HL-60 (cell line): ENCODE measurements around the gene DENND1A.

Source experiments
- DNase-seq, 2 experiments: peaks; one replicate each; pipeline ENCODE4 v3.0.0-alpha.2; 2010 to 2020; ENCODE audit warnings: low read depth in 1 of 2, low spot score in 1 of 2
- H3K27ac ChIP-seq: fragments of 250-450 bp; sonication (Bioruptor Pico); replicated peaks from 2 replicates; pipeline ENCODE4 v1.5.1; 2020; ENCODE audit warnings: mild to moderate bottlenecking, moderate library complexity
- H3K27me3 ChIP-seq: fragments of 250-450 bp; sonication (Bioruptor Pico); 2 replicates; pipeline ENCODE4 v1.5.1; 2021; ENCODE audit warnings: mild to moderate bottlenecking, moderate library complexity; ENCODE audit not compliant: insufficient read depth, poor library complexity, severe bottlenecking
- H3K4me3 ChIP-seq: replicated peaks from 2 replicates; pipeline ENCODE4 v1.5.1; 2011; ENCODE audit warnings: mild to moderate bottlenecking, control low read depth, low read length; ENCODE audit not compliant: insufficient read depth
- CTCF ChIP-seq: IDR thresholded peaks from one replicate; pipeline ENCODE4 v1.5.1; 2011; ENCODE audit warnings: low read length, control low read depth, inconsistent platforms; ENCODE audit not compliant: insufficient read depth
- GABPA ChIP-seq: IDR thresholded peaks from 2 replicates; pipeline ENCODE4 v1.6.1; 2012; ENCODE audit warnings: low read depth
- POLR2AphosphoS5 ChIP-seq: IDR thresholded peaks from 2 replicates; pipeline ENCODE4 v1.6.1; 2012; ENCODE audit warnings: low read depth
- REST ChIP-seq: IDR thresholded peaks from 2 replicates; pipeline ENCODE4 v1.6.1; 2012; ENCODE audit warnings: low read depth; ENCODE audit not compliant: insufficient replicate concordance
- SPI1 ChIP-seq: IDR thresholded peaks from 2 replicates; pipeline ENCODE4 v1.6.1; 2012; ENCODE audit warnings: low read depth, mild to moderate bottlenecking, borderline replicate concordance

DENND1A gene

GRCh38 chr9:123957731-123958130 is 27.8 kb upstream of the DENND1A start:
- H3K4me3 ChIP-seq: no peak overlapping the region
- TF ChIP-seq REST (no peak), CTCF (no peak), GABPA (no peak), SPI1 (no peak), POLR2AphosphoS5 (no peak)
- DNase-seq: no peak
- no peak overlapping the region for H3K27ac ChIP-seq
- no peaks in the 10 kb centered on the region for H3K27me3 ChIP-seq

- TF ChIP-seq SPI1: no peak
- no peak for TF ChIP-seq CTCF
- TF ChIP-seq GABPA: no peak
- TF ChIP-seq REST: no peak
- TF ChIP-seq POLR2AphosphoS5: no peak
- H3K27ac ChIP-seq: no peak overlapping the region
- DNase-seq: no peak
- H3K27me3 ChIP-seq: no peaks in the 10 kb centered on the region
- no peak overlapping the region for H3K4me3 ChIP-seq
Observed at GRCh38 chr9:123957168-123957721, 27.3 kb upstream of the DENND1A start.

GRCh38 chr9:123955637-123956036 is 25.7 kb upstream of the DENND1A start:
- no peak for TF ChIP-seq POLR2AphosphoS5
- TF ChIP-seq REST: no peak
- no peak for TF ChIP-seq SPI1
- no peak for TF ChIP-seq CTCF
- TF ChIP-seq GABPA: no peak
- Histone ChIP-seq H3K27ac (no peak overlapping the region), H3K4me3 (no peak overlapping the region), H3K27me3 (no peaks in the 10 kb centered on the region)
- no peak for DNase-seq
